GM23248 (cell line): ENCODE measurements around the gene NHLH1.

Experiments used
- EZH2 ChIP-seq: fragments of 200-600 bp; sonication (generic); IDR thresholded peaks from 2 replicates; pipeline ENCODE4 v1.6.1; 2018; ENCODE audit warnings: antibody characterized with exemption, mild to moderate bottlenecking; ENCODE audit not compliant: insufficient read depth, poor library complexity, severe bottlenecking
- EZH2phosphoT487 ChIP-seq: fragments of 200-600 bp; sonication (generic); IDR thresholded peaks from 2 replicates; pipeline ENCODE4 v1.6.1; 2018; ENCODE audit warnings: antibody characterized with exemption, moderate library complexity, mild to moderate bottlenecking, low read depth; ENCODE audit not compliant: insufficient read depth

DNA sequence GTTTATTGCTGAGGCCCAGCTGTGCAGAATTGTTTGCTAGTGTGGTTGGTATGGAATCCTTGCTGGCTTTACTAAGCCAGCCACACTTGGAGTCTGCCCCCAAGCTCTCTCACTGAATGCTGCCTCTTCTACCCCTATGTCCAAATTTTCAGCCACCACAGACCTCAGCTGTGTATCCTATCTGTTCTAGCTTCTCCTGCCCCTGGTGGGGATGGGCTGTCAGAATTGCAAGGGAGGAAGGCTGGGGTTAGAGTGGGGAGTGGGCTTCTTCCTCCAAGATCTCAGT lies 4.4 kb downstream of the NHLH1 start:
- no peak for TF ChIP-seq EZH2phosphoT487
- no peak for TF ChIP-seq EZH2
